Loucy (cell line): Measurements from ENCODE around the gene SLC15A3.

Experiments used
- CTCF ChIP-seq: fragments of 200-600 bp; sonication (generic); conservative IDR thresholded peaks from 2 replicates; pipeline ENCODE4 v1.5.1; 2014; ENCODE audit warnings: mild to moderate bottlenecking, antibody characterized with exemption, low read length
- EZH2phosphoT487 ChIP-seq: fragments of 200-600 bp; IDR thresholded peaks from 2 replicates; pipeline ENCODE4 v1.6.1; 2018; ENCODE audit warnings: antibody characterized with exemption, mild to moderate bottlenecking, moderate library complexity, borderline replicate concordance

DNA sequence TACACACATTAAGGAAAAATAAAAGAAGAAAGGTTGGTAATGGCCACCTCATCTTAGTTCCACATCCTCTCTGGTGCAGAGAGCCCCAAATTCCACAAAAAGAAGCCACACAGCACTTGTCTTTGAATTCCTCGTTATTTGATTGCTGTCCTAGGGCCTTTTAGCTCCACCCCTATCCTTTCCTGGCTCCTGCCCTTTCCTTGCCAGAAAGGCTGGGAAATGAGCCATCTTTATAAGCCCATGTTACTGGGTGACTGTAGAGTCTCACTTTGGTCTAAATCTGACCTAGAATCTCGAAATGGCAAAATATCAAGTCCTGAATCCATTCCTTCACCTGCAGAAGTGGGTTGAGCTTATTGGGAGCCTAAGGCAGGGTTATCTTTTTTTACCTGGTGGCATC lies 32.0 kb downstream of the SLC15A3 start:
- no peak for TF ChIP-seq CTCF
- TF ChIP-seq EZH2phosphoT487: no peak
